HG02981 (cell line): Measurements from ENCODE around the gene SLC39A10.
"Not testable (repeated sequence)": the region's sequence is repeated elsewhere in the genome, so short reads cannot be mapped to it uniquely, and the experiment has no call there.

ENCODE experiments used
- ATAC-seq: cut with Tn5 transposase; IDR thresholded peaks from one replicate; pipeline ENCODE4 v1.9.1; 2021; ENCODE audit warnings: mild to moderate bottlenecking, moderate library complexity; ENCODE audit not compliant: unreplicated experiment

The SLC39A10 gene

DNA sequence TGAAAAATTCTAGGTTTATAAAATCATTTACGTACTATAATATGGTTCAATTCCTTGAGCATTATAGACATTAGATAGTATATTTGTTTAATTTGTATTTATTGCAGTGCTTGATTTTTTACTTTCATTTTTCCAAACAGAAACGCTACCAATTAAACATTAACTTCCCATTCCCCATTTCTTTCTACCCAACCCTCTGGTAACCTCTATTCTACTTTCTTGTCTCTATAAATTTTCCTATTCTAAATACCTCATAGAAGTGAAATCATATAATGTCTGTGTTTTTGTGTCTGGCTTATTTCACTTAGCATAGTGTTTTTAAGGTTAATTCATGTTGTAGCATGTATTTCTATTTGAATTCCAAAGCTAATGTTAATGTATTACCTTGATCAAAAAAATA, 11.6 kb upstream of the SLC39A10 start:
- ATAC-seq = no peak

- ATAC-seq = no peak
Measured at GRCh38 chr2:195646424-195646823, 10.6 kb upstream of the SLC39A10 start.

DNA sequence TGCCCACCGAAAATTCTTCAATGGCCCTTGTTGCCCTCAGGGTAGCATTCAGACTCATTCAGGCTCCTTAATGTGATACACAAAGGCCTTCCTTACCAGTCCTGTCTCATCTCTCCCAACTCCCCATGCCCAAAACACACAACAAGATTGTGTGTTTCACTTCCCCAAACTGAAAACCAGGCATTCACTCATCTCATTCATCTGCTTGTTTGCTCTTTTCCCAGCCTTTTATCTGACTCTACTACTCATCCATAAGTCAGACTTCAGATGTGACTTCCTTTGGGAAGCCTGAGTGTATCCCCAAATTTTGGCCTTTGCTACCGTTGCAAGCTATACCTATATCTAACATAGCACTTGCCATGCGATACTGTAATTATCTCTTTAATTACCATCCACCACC, 9.7 kb upstream of the SLC39A10 start:
- no peak for ATAC-seq

DNA sequence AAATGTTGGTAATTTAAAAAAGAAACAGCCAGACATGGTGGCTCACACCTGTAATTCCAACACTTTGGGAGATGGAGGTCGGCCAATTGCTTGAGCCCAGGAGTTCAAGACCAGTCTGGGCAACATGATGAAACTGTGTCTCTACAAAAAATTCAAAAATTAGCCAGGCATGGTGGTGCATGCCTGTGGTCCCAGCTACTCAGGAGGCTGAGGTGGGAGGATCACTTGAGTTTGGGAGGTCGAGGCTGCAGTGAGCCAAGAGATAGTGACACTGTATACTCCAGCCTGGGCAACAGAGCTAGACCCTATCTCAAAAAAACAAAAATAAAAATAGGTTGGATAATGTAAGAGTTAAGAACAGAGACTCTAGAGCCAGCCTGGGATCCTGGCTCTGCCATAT, 8.7 kb upstream of the SLC39A10 start:
- not testable (repeated sequence) for ATAC-seq

DNA sequence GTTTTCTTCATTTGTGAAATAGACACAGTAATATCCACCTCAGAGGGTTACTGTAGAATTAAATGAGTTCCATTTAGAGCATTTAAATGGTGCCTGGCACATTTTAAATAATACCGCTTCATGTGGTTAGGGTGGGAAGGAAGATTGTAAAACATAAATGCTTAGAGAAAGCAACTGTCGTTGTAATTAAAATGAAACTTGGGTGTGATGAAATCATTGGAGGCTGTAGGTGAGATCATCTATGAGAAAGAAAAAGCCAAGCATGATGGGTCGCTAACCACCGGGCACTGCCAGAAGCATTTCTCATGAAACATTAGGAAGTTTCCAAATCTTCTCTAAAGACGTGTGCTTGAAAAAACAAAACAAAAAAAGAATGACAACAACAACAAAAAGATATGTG, 8.2 kb upstream of the SLC39A10 start:
- ATAC-seq = no peak

GRCh38 chr2:195649629-195650190, 7.3 kb upstream of the SLC39A10 start:
- ATAC-seq = peak; percentile 16

DNA sequence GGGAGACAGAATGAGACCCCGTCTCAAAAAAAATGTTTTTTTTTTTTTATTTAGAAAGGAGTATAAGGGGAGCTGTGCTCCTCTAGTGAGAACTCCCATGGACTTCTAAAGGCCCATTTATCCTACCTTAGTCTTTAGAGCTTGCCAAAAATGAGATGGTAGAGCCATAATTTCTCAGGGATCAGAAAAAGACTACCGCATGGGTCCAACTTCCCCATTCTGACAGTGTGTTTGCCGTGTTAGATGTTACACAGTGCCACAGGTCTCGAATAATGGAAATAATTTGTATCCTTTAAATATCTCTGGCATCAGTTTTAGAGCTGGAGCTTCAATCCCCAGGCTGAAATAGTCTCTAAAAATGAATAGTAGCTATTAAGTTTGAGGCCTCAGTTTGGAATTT, 6.0 kb upstream of the SLC39A10 start:
- ATAC-seq = no peak

- ATAC-seq = no peak
Measured at GRCh38 chr2:195652911-195653310, 4.1 kb upstream of the SLC39A10 start.

DNA sequence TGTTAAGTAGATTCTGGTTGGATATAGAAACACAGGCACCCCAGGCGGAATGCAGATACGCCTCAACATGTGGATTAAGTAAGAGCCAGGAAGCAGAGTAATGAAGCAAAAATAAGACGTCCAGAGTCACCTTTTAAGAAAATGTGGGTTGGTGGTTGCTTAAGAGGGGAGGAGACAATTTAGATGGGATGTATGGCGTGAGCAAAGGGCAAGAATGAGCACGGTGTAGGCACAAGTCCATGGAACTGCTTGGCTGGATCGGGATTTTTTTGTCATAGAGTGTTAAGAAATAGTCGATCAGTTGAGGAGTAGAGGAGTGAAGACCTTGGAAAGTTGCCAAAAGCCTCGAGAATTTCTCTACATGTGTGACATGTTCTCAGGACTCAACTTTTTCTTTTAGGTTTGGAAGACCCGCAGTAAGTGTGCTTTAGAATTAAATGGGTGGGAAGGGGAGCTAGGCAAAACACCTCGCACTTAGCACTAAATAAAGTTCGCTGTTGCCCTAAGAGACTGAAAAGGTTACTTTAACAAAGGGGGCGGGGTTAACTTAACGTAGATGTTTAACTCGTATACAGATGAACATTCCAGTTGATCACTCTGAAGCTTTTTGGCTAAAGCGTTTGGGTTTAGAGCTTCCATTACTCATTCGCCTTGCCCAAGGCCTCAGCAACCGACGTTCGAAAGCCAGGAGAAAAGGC, 716 bp upstream of the SLC39A10 start:
- ATAC-seq = no peak

GRCh38 chr2:195657634-195658540, 861 bp downstream of the SLC39A10 start:
- peak; percentile 27 for ATAC-seq

DNA sequence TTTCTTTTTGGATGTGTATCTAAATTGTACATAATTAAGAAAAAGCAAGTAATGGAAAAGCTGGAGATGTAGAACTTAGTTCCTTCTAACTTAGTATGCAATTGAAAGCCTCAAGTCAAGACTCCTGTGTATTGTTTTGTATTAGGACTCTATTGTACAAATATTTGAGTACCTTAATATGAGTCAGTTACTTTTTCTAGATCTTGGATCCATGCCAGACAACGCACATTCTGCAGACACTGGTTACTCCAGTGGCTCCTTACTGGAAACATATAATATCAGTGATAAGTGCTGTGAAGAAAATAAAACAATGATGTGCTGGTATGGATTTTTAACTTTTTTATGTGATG, 1.5 kb downstream of the SLC39A10 start:
- ATAC-seq = no peak

- no peak for ATAC-seq
Measured at GRCh38 chr2:195659114-195659513, 2.1 kb downstream of the SLC39A10 start.

DNA sequence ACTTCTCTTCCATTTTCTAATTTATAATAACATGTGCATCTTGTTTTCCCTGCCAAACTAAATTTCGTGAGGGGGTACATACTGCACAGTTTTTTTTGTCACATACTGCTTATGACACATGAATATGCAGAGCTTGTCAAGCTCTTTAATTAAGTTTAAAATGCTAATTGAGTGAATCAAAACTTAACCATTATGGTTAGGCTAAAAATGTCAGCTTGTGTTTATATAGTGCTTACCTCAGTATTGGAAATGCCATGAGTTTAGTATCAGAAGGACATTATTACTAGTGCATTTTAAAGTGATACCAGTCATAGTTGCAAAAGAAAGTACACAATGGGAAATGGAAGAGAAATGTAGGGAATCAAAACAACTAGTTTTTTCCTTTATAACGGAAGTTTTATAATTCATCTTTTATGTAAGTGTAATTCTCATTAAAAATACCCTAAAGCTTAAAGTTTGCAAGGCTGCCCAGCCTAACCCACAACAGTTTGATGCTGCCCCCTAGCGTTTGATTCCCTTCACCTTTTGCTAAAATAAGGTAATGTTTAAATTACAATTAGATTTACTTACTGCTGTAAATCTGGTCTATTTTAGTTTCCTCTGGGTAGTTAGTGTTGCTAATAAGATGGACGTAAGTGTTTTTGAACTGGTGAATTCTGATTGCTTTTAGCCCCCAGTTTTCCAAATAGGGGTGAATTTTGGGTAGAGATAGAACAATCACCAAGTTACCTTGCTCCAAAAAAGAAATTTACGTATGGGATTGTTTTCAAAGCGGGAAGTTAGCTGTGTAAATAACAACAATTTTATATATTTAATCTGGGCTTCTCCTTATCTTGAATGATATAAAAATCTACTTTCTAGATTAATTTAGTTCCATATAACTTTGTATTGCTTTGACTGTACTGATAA, 3.2 kb downstream of the SLC39A10 start:
- ATAC-seq = no peak

DNA sequence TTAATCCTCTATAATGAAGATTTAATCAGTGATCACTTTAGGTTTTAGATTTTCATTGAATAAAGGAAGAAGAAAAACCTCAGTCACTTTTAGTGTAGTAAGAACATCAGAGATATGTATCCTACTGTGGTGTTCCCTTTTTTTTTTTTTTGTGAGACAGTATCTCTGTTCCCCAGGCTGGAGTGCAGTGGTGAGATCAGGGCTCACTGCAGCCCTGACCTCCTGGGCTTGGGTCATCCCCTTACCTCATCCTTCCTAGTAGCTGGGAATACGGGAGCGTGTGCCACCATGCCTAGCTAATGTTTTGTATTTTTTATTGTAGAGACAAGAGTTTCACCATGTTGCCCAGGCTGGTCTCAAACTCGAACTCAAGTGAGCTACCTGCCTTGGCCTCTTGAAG, 5.1 kb downstream of the SLC39A10 start:
- no peak for ATAC-seq

DNA sequence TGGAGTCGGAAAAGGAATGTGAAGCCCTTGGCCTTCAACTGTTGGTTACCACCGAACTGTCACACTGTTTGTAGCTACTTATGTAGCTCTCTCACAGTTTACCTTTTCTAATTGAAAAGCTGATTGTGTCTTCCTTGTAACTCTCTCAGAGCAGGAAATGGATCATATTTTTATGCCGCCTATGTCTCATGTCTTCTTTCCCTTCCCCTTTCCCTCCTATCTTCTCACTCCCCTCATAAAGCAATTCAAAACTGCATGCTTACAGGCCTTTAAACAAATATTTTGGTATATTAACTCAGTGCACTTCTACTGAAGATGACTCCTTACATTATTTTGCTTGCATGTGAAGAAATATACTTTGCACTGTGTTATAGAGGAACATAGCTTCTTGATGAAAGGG, 6.0 kb downstream of the SLC39A10 start:
- no peak for ATAC-seq

DNA sequence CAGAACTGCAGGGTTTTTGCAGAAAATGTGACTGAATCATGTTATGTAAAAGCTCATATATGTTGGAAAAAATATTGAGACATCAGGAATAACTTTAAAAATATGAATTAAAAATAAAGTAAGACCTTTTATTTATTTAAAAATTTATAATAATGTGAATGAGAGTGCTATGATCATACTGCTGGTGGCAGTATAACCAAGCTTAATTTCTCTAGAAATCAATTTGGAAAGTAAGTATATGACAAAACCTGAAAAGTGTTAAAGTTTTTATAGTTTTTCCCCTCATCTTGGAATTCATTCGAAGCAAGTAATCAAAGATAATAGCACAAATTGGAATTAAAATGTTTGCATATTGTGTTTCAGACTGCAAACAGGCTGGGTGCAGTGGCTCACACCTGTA, 7.5 kb downstream of the SLC39A10 start:
- ATAC-seq = no peak

- ATAC-seq = not testable (repeated sequence)
Measured at GRCh38 chr2:195665153-195665552, 8.1 kb downstream of the SLC39A10 start.

GRCh38 chr2:195666113-195666712, 9.2 kb downstream of the SLC39A10 start:
- ATAC-seq = no peak

DNA sequence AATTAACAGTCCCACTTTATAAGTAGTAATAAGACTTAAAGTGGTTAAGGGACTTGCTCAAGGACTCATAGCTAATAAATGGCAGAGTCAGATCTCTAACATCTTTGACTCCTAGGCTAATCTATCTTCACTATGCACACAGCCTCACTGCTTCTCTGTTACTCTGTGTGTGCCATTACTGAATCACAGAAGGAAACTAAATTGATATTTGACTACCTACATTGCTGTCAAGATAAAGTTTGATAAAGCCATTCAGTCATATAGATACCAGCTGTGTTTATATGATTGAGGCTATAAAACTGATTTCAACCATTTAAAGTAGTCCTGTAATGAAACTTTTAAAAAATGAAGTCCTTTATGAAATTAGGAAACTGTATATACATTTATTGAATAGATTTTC, 10.9 kb downstream of the SLC39A10 start:
- ATAC-seq = no peak

DNA sequence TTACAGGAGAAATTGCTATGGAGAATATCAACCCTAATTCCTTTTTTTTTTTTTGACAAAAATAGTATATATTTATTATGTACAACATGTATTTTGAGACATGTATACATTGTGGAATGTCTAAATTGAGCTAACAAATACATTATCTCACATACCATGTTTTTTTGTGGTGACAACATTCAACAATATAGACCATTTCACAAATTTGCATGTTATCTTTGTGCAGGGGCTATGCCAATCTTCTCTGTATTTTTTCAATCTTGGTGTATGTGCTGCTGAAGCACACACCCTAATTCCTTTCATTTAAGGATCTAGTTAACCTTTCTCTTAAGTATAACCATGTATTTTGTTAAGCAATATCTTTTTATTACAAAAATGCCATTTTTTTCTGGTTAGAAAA, 13.2 kb downstream of the SLC39A10 start:
- no peak for ATAC-seq

DNA sequence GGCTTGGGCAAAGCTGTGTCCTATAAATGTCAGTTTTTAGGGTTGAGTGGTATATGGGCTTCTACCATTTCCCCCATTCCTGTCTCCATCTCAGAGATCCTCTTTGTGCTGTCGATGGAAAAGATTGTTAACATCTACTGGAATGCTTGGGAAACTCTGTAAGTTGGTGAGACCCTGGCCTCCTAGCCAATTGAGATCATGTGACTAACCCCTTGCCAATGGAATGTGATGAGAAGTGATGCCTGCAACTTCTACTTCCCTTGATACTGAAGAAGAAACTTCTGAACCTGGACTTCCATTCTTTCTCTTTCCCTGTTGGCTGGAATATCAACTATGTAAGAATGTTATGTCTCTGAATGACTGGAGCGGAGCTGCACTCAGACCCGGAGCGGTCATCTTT, 14.5 kb downstream of the SLC39A10 start:
- no peak for ATAC-seq
